Measurements from ENCODE around the gene SPIRE2. TPM values are rescaled to one million over a fixed set of nuclear protein-coding genes. Genes with fewer than 3 reads are reported as not detected.

SPIRE2 gene
- total and polyA plus RNA-seq, 2 of the 4 experiments (the other 2 are of a cell fraction): 0.72 to 1.9 TPM

- Histone ChIP-seq H3K4me1 (ENCODE audit: control insufficient read depth, insufficient read depth, low read length) (no peaks in the 10 kb centered on the region), H3K9me1 (ENCODE audit: insufficient read depth, low read length) (no peaks in the 10 kb centered on the region), H3K4ac (ENCODE audit: low read depth, low read length) (no peak overlapping the region), H3K23ac (ENCODE audit: low read depth, low read length) (no peak overlapping the region), H3K14ac (replicated peaks; ENCODE audit: low read depth, low read length) (no peak overlapping the region), H2BK5ac (ENCODE audit: low read depth, low read length, poor library complexity, severe bottlenecking) (no peak overlapping the region), H4K20me1 (ENCODE audit: insufficient read depth, low read length) (no peaks in the 10 kb centered on the region), H3K36me3 (ENCODE audit: control insufficient read depth, insufficient read depth, low read length) (peaks cover 24% of the 10 kb centered on the region), H3K27me3 (ENCODE audit: control insufficient read depth, insufficient read depth, low read length) (no peaks in the 10 kb centered on the region), H2AFZ (replicated peaks; ENCODE audit: low read length, poor library complexity) (no peak overlapping the region), H3K18ac (ENCODE audit: low read depth, low read length) (no peak overlapping the region), H2BK15ac (ENCODE audit: low read depth, low read length) (no peak overlapping the region), H4K5ac (ENCODE audit: low read depth, low read length) (no peak overlapping the region), H3K56ac (ENCODE audit: extremely low read depth, insufficient read depth, low read length) (no peak overlapping the region), H2BK120ac (ENCODE audit: low read depth, low read length) (no peak overlapping the region), H3K27ac (ENCODE audit: insufficient read depth, low read length) (no peak overlapping the region), H3K9ac (ENCODE audit: low read depth, low read length) (no peak overlapping the region), H4K8ac (ENCODE audit: low read depth in 2 of 2, low read length in 2 of 2) (no peak overlapping the region), H4K91ac (ENCODE audit: insufficient read depth, low read depth, low read length) (no peak overlapping the region), H2BK20ac (ENCODE audit: low read depth, low read length) (no peak overlapping the region), H2AK9ac (replicated peaks; ENCODE audit: low read depth, low read length, poor library complexity) (no peak overlapping the region), H2AK5ac (ENCODE audit: low read depth, low read length) (no peak overlapping the region), H3K79me1 (ENCODE audit: low read depth in 1 of 2, low read length in 2 of 2) (peaks cover 3 to 5% of the 10 kb centered on the region in 2 experiments; a peak in 2 of 4 replicates), H3K4me3 (ENCODE audit: insufficient read depth, low read depth, low read length) (no peak overlapping the region), H3K9me3 (ENCODE audit: control insufficient read depth, insufficient read depth, low read length) (no peaks in the 10 kb centered on the region), H3K4me2 (ENCODE audit: low read depth, low read length) (no peak overlapping the region)
- dilution Hi-C loops (cut with HindIII; ENCODE audit: low sequenced_read_pairs, unreplicated experiment): no loop called here
- DNase-seq: no peak
- 100% methylated on average over 1 of the region's 11 CpGs; no CpG with 5 or more reads in 1 of the 2 experiments for WGBS, 2 experiments (ENCODE audit: extremely low coverage in 2 of 2, insufficient read length in 1 of 2)
- intact Hi-C loops (cut with micrococcal nuclease): no loop called here
- in situ Hi-C loops (cut with MboI; ENCODE audit: low sequenced_read_pairs): no loop called here
- POLR2A ChIA-PET (ENCODE audit: unreplicated experiment): no interaction called here
- CTCF ChIA-PET: no interaction called here
- no TSS peak for BruUV-seq (replicated peaks)
- TF ChIP-seq POLR2A (IDR thresholded peaks at IDR 0.05; ENCODE audit: low read depth, low read length) (no peak), ELK1 (IDR thresholded peaks at IDR 0.05; ENCODE audit: borderline replicate concordance, low read depth, low read length) (no peak), NFE2L2 (IDR thresholded peaks at IDR 0.05; ENCODE audit: low read depth, low read length) (no peak), CEBPB (IDR thresholded peaks at IDR 0.05; ENCODE audit: low read depth, low read length) (no peak), MAZ (IDR thresholded peaks at IDR 0.05; ENCODE audit: borderline replicate concordance, low read depth, low read length) (no peak)
- no peak for ATAC-seq (ENCODE audit: low read depth)
These were observed 42.6 kb upstream of the SPIRE2 start for GRCh38 chr16:89785523-89786155.

Data from IMR-90 (cell line).